ENCODE data around the gene ASB6.

The ASB6 gene

GRCh38 chr9:129641750-129642585, at the start of gene ASB6:
TSS of gene ASB6 (minus strand) at chr9:129642151. CDS start at chr9:129641999, 152 bp downstream.
- DNase-seq (ENCODE audit: low read depth), result peak; percentile 93

- DNase-seq (ENCODE audit: low read depth), result no peak
Observed at GRCh38 chr9:129688285-129689043, 46.5 kb upstream of the ASB6 start.

GRCh38 chr9:129687391-129687790, 45.4 kb upstream of the ASB6 start:
- no peak for DNase-seq (ENCODE audit: low read depth)

GRCh38 chr9:129686736-129687135, 44.8 kb upstream of the ASB6 start:
- DNase-seq (ENCODE audit: low read depth), result no peak

- DNase-seq (ENCODE audit: low read depth), result no peak
Observed at GRCh38 chr9:129685933-129686259, 43.9 kb upstream of the ASB6 start.

- DNase-seq (ENCODE audit: low read depth), result no peak
Observed at GRCh38 chr9:129685220-129685932, 43.4 kb upstream of the ASB6 start.

- no peak for DNase-seq (ENCODE audit: low read depth)
Observed at GRCh38 chr9:129682381-129682780, 40.4 kb upstream of the ASB6 start.

GRCh38 chr9:129681924-129682323, 40.0 kb upstream of the ASB6 start:
- no peak for DNase-seq (ENCODE audit: low read depth)

- no peak for DNase-seq (ENCODE audit: low read depth)
Observed at GRCh38 chr9:129679537-129679936, 37.6 kb upstream of the ASB6 start.

GRCh38 chr9:129678844-129679243, 36.9 kb upstream of the ASB6 start:
- DNase-seq (ENCODE audit: low read depth), result no peak

- DNase-seq (ENCODE audit: low read depth), result no peak
Observed at GRCh38 chr9:129677456-129677855, 35.5 kb upstream of the ASB6 start.

GRCh38 chr9:129676975-129677374, 35.0 kb upstream of the ASB6 start:
- DNase-seq (ENCODE audit: low read depth), result no peak

- DNase-seq (ENCODE audit: low read depth), result no peak
Observed at GRCh38 chr9:129676287-129676686, 34.3 kb upstream of the ASB6 start.

- no peak for DNase-seq (ENCODE audit: low read depth)
Observed at GRCh38 chr9:129675620-129676019, 33.7 kb upstream of the ASB6 start.

GRCh38 chr9:129674229-129674628, 32.3 kb upstream of the ASB6 start:
- DNase-seq (ENCODE audit: low read depth), result no peak

GRCh38 chr9:129673602-129674001, 31.7 kb upstream of the ASB6 start:
- DNase-seq (ENCODE audit: low read depth), result no peak

GRCh38 chr9:129672702-129673101, 30.8 kb upstream of the ASB6 start:
- DNase-seq (ENCODE audit: low read depth), result no peak

GRCh38 chr9:129671519-129671918, 29.6 kb upstream of the ASB6 start:
- DNase-seq (ENCODE audit: low read depth), result no peak

- no peak for DNase-seq (ENCODE audit: low read depth)
Observed at GRCh38 chr9:129671065-129671464, 29.1 kb upstream of the ASB6 start.

- no peak for DNase-seq (ENCODE audit: low read depth)
Observed at GRCh38 chr9:129669946-129670345, 28.0 kb upstream of the ASB6 start.

GRCh38 chr9:129669141-129669718, 27.3 kb upstream of the ASB6 start:
- no peak for DNase-seq (ENCODE audit: low read depth)

GRCh38 chr9:129667850-129668249, 25.9 kb upstream of the ASB6 start:
- DNase-seq (ENCODE audit: low read depth), result no peak

All from CMK (cell line).